Measurements from ENCODE around the gene TRMU. TPM values are rescaled to one million over a fixed set of nuclear protein-coding genes. Genes with fewer than 3 reads are reported as not detected.
"Not testable (repeated sequence)": the region's sequence is repeated elsewhere in the genome, so short reads cannot be mapped to it uniquely, and the experiment has no call there.

TRMU gene
- total RNA-seq, 1 donor from 2014 or later: 39.0 TPM

DNA sequence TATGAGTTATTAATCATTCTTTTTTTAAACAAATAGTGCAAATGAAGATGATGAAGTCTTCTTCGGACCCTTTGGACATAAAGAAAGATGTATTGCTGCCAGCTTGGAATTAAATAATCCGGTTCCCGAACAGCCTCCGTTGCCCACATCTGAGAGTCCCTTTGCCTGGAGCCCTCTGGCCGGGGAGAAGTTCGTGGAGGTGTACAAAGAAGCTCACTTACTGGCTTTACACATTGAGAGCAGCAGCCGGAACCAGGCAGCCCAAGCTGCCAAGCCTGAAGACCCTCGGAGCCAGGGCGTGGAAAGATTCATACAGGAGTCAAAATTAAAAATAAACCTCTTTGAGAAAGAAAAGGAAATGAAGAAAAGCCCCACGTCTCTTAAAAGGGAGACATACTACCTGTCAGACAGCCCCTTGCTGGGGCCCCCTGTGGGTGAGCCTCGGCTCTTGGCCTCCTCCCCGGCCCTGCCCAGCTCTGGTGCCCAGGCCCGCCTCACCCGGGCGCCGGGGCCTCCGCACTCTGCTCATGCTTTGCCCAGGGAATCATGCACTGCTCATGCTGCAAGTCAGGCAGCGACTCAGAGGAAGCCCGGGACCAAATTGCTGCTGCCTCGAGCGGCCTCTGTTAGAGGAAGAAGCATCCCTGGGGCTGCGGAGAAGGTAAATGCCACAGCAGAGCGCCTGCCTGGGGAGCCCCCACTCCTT is 27.1 kb upstream of the TRMU start:
- TF ChIP-seq, protein P1, sequence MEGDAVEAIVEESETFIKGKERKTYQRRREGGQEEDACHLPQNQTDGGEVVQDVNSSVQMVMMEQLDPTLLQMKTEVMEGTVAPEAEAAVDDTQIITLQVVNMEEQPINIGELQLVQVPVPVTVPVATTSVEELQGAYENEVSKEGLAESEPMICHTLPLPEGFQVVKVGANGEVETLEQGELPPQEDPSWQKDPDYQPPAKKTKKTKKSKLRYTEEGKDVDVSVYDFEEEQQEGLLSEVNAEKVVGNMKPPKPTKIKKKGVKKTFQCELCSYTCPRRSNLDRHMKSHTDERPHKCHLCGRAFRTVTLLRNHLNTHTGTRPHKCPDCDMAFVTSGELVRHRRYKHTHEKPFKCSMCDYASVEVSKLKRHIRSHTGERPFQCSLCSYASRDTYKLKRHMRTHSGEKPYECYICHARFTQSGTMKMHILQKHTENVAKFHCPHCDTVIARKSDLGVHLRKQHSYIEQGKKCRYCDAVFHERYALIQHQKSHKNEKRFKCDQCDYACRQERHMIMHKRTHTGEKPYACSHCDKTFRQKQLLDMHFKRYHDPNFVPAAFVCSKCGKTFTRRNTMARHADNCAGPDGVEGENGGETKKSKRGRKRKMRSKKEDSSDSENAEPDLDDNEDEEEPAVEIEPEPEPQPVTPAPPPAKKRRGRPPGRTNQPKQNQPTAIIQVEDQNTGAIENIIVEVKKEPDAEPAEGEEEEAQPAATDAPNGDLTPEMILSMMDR (conservative IDR thresholded peaks at IDR 0.05; ENCODE audit: low read depth, low read length): no peak
- H3K4me3 ChIP-seq (ENCODE audit: low read depth, low read length): no peak overlapping the region
- no peak for DNase-seq (ENCODE audit: low read depth)

DNA sequence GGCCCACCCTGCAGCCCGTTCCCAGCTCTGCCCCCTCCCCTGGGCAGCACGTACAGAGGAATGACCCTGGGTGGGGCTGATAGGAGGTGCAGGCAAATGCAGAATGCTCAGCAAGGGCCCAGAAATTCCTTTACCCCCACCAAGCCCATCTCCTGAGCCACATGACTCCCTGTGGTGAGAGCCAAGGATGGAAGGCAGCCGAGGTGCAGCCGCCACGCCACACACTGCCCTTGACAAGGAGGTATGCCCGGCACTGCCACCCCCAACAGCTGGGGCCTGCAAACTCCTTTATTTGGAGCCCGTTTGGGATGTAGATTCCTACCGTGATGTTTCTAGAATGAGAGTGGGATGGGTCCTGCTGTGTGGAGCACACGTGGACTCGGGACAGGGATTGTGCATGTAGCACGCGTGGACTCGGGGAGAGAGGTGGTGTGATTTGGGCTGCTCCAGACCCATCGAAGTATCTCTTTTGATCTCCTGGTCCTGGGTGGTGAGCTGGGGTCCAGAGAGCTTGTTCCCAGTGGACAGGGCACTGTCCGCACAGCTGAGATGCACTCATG is 25.9 kb upstream of the TRMU start:
- TF ChIP-seq, protein P1 (conservative IDR thresholded peaks at IDR 0.05; ENCODE audit: low read depth, low read length): no peak
- no peak for DNase-seq (ENCODE audit: low read depth)
- no peak overlapping the region for H3K4me3 ChIP-seq (ENCODE audit: low read depth, low read length)

DNA sequence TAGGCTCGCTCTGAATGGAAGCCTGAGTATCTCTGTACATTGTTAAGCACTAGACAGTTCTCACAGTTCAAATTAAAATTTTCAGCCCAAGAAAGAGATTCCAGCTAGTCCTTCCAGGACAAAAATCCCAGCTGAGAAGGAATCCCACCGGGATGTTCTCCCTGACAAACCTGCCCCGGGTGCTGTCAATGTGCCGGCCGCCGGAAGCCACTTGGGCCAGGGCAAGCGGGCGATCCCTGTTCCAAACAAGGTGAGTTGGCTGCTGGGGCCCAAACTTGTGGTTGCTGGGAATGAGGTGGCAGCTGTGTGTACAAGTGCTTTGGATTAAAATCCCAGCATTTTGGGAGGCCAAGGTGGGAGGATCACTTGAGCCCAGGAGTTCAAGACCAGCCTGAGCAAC is 23.5 kb upstream of the TRMU start:
- H3K4me3 ChIP-seq (ENCODE audit: low read depth, low read length): no peak overlapping the region
- TF ChIP-seq, protein P1 (conservative IDR thresholded peaks at IDR 0.05; ENCODE audit: low read depth, low read length): no peak
- no peak for DNase-seq (ENCODE audit: low read depth)

DNA sequence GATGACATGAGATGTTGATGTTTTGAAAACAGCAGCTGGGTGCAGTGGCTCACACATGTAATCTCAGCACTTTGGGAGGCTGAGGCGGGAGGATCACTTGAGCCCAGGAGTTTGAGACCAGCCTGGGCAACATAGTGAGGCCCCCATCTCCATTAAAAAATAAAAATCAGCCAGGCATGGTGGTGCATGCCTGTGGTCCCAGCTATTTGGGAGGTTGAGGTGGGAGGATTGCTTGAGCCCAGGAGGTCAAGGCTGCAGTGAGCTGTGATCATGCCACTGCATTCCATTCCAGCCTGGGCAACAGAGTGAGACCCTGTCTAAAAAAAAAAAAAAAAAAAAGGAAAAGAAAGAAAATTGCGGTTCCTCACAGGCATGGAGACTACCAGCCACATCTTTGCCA is 22.7 kb upstream of the TRMU start:
- not testable (repeated sequence) for H3K4me3 ChIP-seq (ENCODE audit: low read depth, low read length)

GRCh38 chr22:46315976-46316375 is 19.5 kb upstream of the TRMU start:
- no peak overlapping the region for H3K4me3 ChIP-seq (ENCODE audit: low read depth, low read length)
- TF ChIP-seq, protein P1 (conservative IDR thresholded peaks at IDR 0.05; ENCODE audit: low read depth, low read length): no peak
- no peak for DNase-seq (ENCODE audit: low read depth)

More for the DNA sequence above, 22.7 kb upstream of the TRMU start:
- not testable (repeated sequence) for DNase-seq (ENCODE audit: low read depth)

DNA sequence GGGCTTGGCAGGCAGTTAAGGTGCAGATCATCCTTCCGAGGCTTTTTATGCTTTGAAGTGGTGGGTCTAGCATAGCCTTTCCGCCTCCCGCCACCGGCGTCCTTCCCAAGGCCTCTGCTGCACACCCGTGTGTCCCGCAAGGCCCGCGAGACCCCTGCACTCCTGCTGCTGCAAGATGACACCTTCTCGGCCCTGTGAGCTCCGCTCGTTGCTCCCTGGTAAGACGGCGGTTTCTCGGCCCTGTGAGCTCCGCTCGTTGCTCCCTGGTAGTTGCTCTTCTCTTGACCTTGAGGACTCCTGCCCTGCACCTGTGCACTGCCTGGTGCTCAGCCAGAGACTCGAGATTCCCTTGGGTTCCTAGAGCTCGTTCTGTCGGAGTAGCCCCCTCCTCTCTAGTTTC is 17.9 kb upstream of the TRMU start:
- TF ChIP-seq, protein P1 (conservative IDR thresholded peaks at IDR 0.05; ENCODE audit: low read depth, low read length): no peak
- no peak for DNase-seq (ENCODE audit: low read depth)
- no peak overlapping the region for H3K4me3 ChIP-seq (ENCODE audit: low read depth, low read length)

DNA sequence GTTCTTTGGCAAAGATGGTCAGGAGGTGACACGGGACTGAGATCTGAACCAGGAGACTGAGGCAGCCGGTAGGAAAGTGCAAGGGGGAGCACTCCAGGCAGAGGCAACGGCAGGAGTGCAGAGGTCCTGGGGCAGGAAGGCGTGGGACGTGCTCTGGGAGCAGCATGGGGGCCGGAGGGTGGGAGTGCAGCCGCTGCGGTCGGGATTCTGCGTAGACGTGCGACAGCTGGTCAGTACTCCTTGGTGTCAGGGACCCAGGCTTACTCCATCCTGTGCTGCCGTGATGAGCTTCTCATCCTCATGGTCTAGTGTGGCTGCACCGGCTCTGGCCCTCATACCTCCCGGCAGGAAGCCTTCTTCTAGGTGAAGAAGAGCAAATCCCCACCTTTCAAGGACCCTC is 16.9 kb upstream of the TRMU start:
- TF ChIP-seq, protein P1 (conservative IDR thresholded peaks at IDR 0.05; ENCODE audit: low read depth, low read length): no peak
- no peak overlapping the region for H3K4me3 ChIP-seq (ENCODE audit: low read depth, low read length)
- DNase-seq (ENCODE audit: low read depth): no peak

All from epithelial cell of proximal tubule (primary cell).